H1 (cell line): Measurements from ENCODE around the gene URM1. TPM values are rescaled to one million over a fixed set of nuclear protein-coding genes. Genes with fewer than 3 reads are reported as not detected.

Experiments used
- CTCF ChIA-PET: fragments of 300-600 bp; sonication (Branson Sonifier 250); formaldehyde crosslinking; loops from one replicate; lab custom pipeline; 2021; ENCODE audit not compliant: partially characterized antibody; lab: Charles Lee
- POLR2A ChIA-PET: fragments of 300-600 bp; sonication (Branson Sonifier 250); formaldehyde crosslinking; loops from one replicate; lab custom pipeline; 2021; ENCODE audit warnings: inconsistent platforms; ENCODE audit not compliant: partially characterized antibody; lab: Charles Lee
- DNase-seq, 2 experiments: peaks; one replicate each; pipeline versions ENCODE4 v3.0.0 to v3.0.0-alpha.2; 2010 to 2022; ENCODE audit warnings: low spot score in 2 of 2, low read depth in 1 of 2, mixed read lengths in 1 of 2
- FAIRE-seq: peaks from 2 replicates; lab custom pipeline; 2011; peaks lifted over from hg19 to GRCh38; lab: Jason Lieb, UNC
- H2AFZ ChIP-seq: 2 replicates; pipeline ENCODE4 v1.8.1; 2012; ENCODE audit warnings: low read length, inconsistent platforms
- H2AK5ac ChIP-seq: 2 replicates; pipeline ENCODE4 v1.6.1; 2013; ENCODE audit warnings: low read depth, low read length
- H2BK120ac ChIP-seq: replicated peaks from 2 replicates; pipeline ENCODE3; 2013; ENCODE audit warnings: low read depth, low read length, inconsistent platforms
- H2BK12ac ChIP-seq: 2 replicates; pipeline ENCODE4 v1.6.1; 2013; ENCODE audit warnings: low read depth, low read length
- H2BK15ac ChIP-seq: 2 replicates; pipeline ENCODE4 v1.6.1; 2013; ENCODE audit warnings: low read length
- H2BK20ac ChIP-seq: 2 replicates; pipeline ENCODE4 v1.6.1; 2013; ENCODE audit warnings: low read length
- H2BK5ac ChIP-seq: 2 replicates; pipeline ENCODE4 v1.6.1; 2013; ENCODE audit warnings: low read depth, low read length
- H3K14ac ChIP-seq: 2 replicates; pipeline ENCODE4 v1.6.1; 2013; ENCODE audit warnings: inconsistent platforms; ENCODE audit not compliant: insufficient read length
- H3K18ac ChIP-seq: 2 replicates; pipeline ENCODE4 v1.6.1; 2013; ENCODE audit warnings: low read length; ENCODE audit errors: extremely low read depth
- H3K23ac ChIP-seq: 2 replicates; pipeline ENCODE4 v1.6.1; 2013; ENCODE audit warnings: inconsistent platforms; ENCODE audit not compliant: insufficient read length
- H3K23me2 ChIP-seq: 2 replicates; pipeline ENCODE4 v1.6.1; 2013; ENCODE audit warnings: low read depth, low read length
- H3K27ac ChIP-seq: 2 replicates; pipeline ENCODE4 v1.6.1; 2011; ENCODE audit warnings: low read depth, low read length, inconsistent platforms
- H3K27me3 ChIP-seq, 4 experiments: replicated peaks in 1 of 4; 1 replicate in 1 of 4; 2 replicates in 3 of 4; pipeline versions ENCODE4 v1.6.1 to v1.8.1; 2011 to 2013; ENCODE audit warnings: low read length in 3 of 4, mild to moderate bottlenecking in 3 of 4, inconsistent platforms in 2 of 4, mixed read lengths in 2 of 4, moderate library complexity in 1 of 4; ENCODE audit not compliant: control insufficient read depth in 3 of 4, insufficient read depth in 3 of 4; ENCODE audit errors: extremely low read depth in 1 of 4
- H3K36me3 ChIP-seq, 4 experiments: 2 replicates each; pipeline versions ENCODE4 v1.6.1 to v1.8.1; 2011 to 2013; ENCODE audit warnings: mild to moderate bottlenecking in 4 of 4, low read length in 3 of 4, moderate library complexity in 2 of 4, control low read depth in 1 of 4, inconsistent platforms in 1 of 4; ENCODE audit not compliant: insufficient read depth in 4 of 4, control insufficient read depth in 2 of 4
- H3K4ac ChIP-seq: replicated peaks from 2 replicates; pipeline ENCODE3; 2013; ENCODE audit warnings: low read length, low read depth, mixed read lengths, inconsistent platforms; ENCODE audit not compliant: insufficient read length
- H3K4me1 ChIP-seq, 4 experiments: replicated peaks in 1 of 4; 1 replicate in 1 of 4; 2 replicates in 3 of 4; pipeline versions ENCODE4 v1.6.1 to v1.8.1; 2011 to 2013; ENCODE audit warnings: low read length in 3 of 4, inconsistent platforms in 2 of 4, mixed read lengths in 1 of 4; ENCODE audit not compliant: insufficient read depth in 4 of 4, control insufficient read depth in 3 of 4
- H3K4me2 ChIP-seq, 2 experiments: 2 replicates each; pipeline versions ENCODE4 v1.6.1 to v1.8.1; 2011 to 2013; ENCODE audit warnings: low read depth in 2 of 2, low read length in 2 of 2, control low read depth in 1 of 2, inconsistent platforms in 1 of 2, mild to moderate bottlenecking in 1 of 2; ENCODE audit not compliant: insufficient read depth in 1 of 2
- H3K4me3 ChIP-seq, 4 experiments: fragments of 200-600, 300-600 bp in 1 of 4; sonication (generic), shearing (Covaris generic), sonication (Bioruptor Twin) in 1 of 4; 2 replicates each; pipeline versions ENCODE4 v1.5.1 to v1.8.1; 2011 to 2016; ENCODE audit warnings: low read length in 4 of 4, low read depth in 3 of 4, control low read depth in 2 of 4, inconsistent platforms in 2 of 4, mild to moderate bottlenecking in 2 of 4, mixed read lengths in 1 of 4, moderate library complexity in 1 of 4; ENCODE audit not compliant: insufficient read depth in 2 of 4; ENCODE audit errors: extremely low read depth in 1 of 4
- H3K56ac ChIP-seq: replicated peaks from 2 replicates; pipeline ENCODE3; 2013; ENCODE audit warnings: low read depth, mild to moderate bottlenecking, mixed read lengths, low read length, inconsistent platforms; ENCODE audit not compliant: insufficient read length
- H3K79me1 ChIP-seq: 2 replicates; pipeline ENCODE4 v1.6.1; 2013; ENCODE audit warnings: low read depth, low read length, control low read depth
- H3K79me2 ChIP-seq, 2 experiments: 2 replicates each; pipeline versions ENCODE4 v1.6.1 to v1.8.1; 2012 to 2013; ENCODE audit warnings: low read length in 2 of 2, mild to moderate bottlenecking in 2 of 2, inconsistent platforms in 1 of 2; ENCODE audit not compliant: insufficient read depth in 2 of 2, control insufficient read depth in 1 of 2
- H3K9ac ChIP-seq, 4 experiments: replicated peaks in 1 of 4; 1 replicate in 1 of 4; 2 replicates in 3 of 4; pipeline versions ENCODE4 v1.6.1 to v1.8.1; 2011 to 2013; ENCODE audit warnings: low read depth in 3 of 4, low read length in 3 of 4, control low read depth in 2 of 4, mild to moderate bottlenecking in 2 of 4, moderate library complexity in 2 of 4, inconsistent platforms in 1 of 4; ENCODE audit errors: extremely low read depth in 1 of 4
- H3K9me3 ChIP-seq, 2 experiments: 2 replicates each; pipeline versions ENCODE4 v1.6.1 to v1.8.1; 2012 to 2013; ENCODE audit warnings: mild to moderate bottlenecking in 2 of 2, moderate library complexity in 2 of 2, control low read depth in 1 of 2, inconsistent platforms in 1 of 2, low read depth in 1 of 2, low read length in 1 of 2, mixed read lengths in 1 of 2; ENCODE audit not compliant: insufficient read depth in 2 of 2
- H4K20me1 ChIP-seq, 2 experiments: replicated peaks in 1 of 2; 2 replicates each; pipeline versions ENCODE3 to v1.8.1; 2011 to 2013; ENCODE audit warnings: inconsistent platforms in 2 of 2, low read length in 2 of 2, mild to moderate bottlenecking in 1 of 2; ENCODE audit not compliant: insufficient read depth in 2 of 2, control insufficient read depth in 1 of 2
- H4K5ac ChIP-seq: 2 replicates; pipeline ENCODE4 v1.6.1; 2013; ENCODE audit warnings: low read length, low read depth, mixed read lengths, inconsistent platforms; ENCODE audit not compliant: insufficient read length
- H4K8ac ChIP-seq: 2 replicates; pipeline ENCODE4 v1.8.0; 2013; ENCODE audit warnings: mild to moderate bottlenecking, moderate library complexity, low read length, inconsistent platforms; ENCODE audit not compliant: insufficient read depth; ENCODE audit errors: extremely low read depth
- H4K91ac ChIP-seq: replicated peaks from 2 replicates; pipeline ENCODE3; 2013; ENCODE audit warnings: low read length, mixed read lengths, inconsistent platforms; ENCODE audit not compliant: insufficient read length
- ATF2 ChIP-seq: IDR thresholded peaks from 2 replicates; pipeline ENCODE4 v1.6.1; 2012; ENCODE audit warnings: low read length, inconsistent platforms
- BRCA1 ChIP-seq: IDR thresholded peaks from 2 replicates; pipeline ENCODE4 v1.6.1; 2012; ENCODE audit warnings: low read depth, low read length, improper control_type of control experiment
- CBX5 ChIP-seq: fragments of 300-800, 300-1000 bp; sonication (generic); IDR thresholded peaks from 2 replicates; pipeline ENCODE4 v1.7.1; 2016; ENCODE audit warnings: antibody characterized with exemption, low read length, low read depth
- CBX8 ChIP-seq: fragments of 300-800, 300-1000 bp; sonication (generic); IDR thresholded peaks from 2 replicates; pipeline ENCODE4 v1.7.1; 2016; ENCODE audit warnings: low read depth, low read length, borderline replicate concordance
- EGR1 ChIP-seq: IDR thresholded peaks from 2 replicates; pipeline ENCODE4 v1.6.1; 2011; ENCODE audit warnings: low read depth, low read length, borderline replicate concordance
- KDM4A ChIP-seq: IDR thresholded peaks from one replicate; pipeline ENCODE4 v1.7.1; 2012; ENCODE audit warnings: low read depth, mild to moderate bottlenecking, moderate library complexity, low read length, inconsistent platforms; ENCODE audit not compliant: severe bottlenecking
- NRF1 ChIP-seq: IDR thresholded peaks from 2 replicates; pipeline ENCODE4 v1.6.1; 2011; ENCODE audit warnings: mild to moderate bottlenecking, low read depth, low read length, improper control_type of control experiment
- TAF1 ChIP-seq: IDR thresholded peaks from 2 replicates; pipeline ENCODE4 v1.6.1; 2011; ENCODE audit warnings: mild to moderate bottlenecking, low read depth, low read length
- TBP ChIP-seq: IDR thresholded peaks from 2 replicates; pipeline ENCODE4 v1.6.1; 2011; ENCODE audit warnings: low read depth, low read length, improper control_type of control experiment
- WGBS, 2 experiments: shearing (Covaris generic) in 1 of 2; methylation state at CpG; one replicate each; pipeline versions ENCODE4 v1.1.6 to v1.1.7; 2013 to 2015; ENCODE audit warnings: low lambda C conversion rate in 2 of 2, mixed read lengths in 2 of 2, inconsistent platforms in 1 of 2, low coverage in 1 of 2, missing lambda C conversion rate in 1 of 2; ENCODE audit not compliant: insufficient replicate concordance in 2 of 2, insufficient coverage in 1 of 2, insufficient read length in 1 of 2; ENCODE audit errors: extremely low coverage in 1 of 2, missing lambda C conversion rate in 1 of 2; 5-methylcytosine and 5-hydroxymethylcytosine counted together
- polyA plus RNA-seq, 7 experiments: library from polyadenylated mRNA; depleted of rRNA in 3 of 7; stranded (reverse) in 5 of 7; unstranded in 2 of 7; fragments of >200 nt in 5 of 7; fragments of 200-250 nt in 2 of 7; gene quantifications; 1 replicate in 5 of 7; 2 replicates in 1 of 7; 4 replicates in 1 of 7; pipeline versions ENCODE4 v1.2.1 to v1.2.3, GENCODE V29; 2011 to 2013; ENCODE audit warnings: missing spikeins in 2 of 7, mixed read lengths in 2 of 7
- total RNA-seq: library from RNA; stranded (reverse); fragmentation: NEBNext Ultra II Directional; extraction: Animal tissue kit (Norgen Biotek cat#: 25700); gene quantifications from 2 replicates; pipeline ENCODE4 v1.2.1, GENCODE V29; 2021

URM1 gene
- total and polyA plus RNA-seq, 2 of the 8 experiments (the other 6 are each of a cell fraction or from before 2014, with no cell fraction given), result 58.3 to 62.3 TPM

GRCh38 chr9:128390813-128391711 lies 19.9 kb downstream of the URM1 start:
- Histone ChIP-seq H3K4ac (no peak overlapping the region), H3K4me2 (peak overlapping the region in 1 of 2 experiments; percentile 76; a peak in 1 of 4 replicates), H2BK12ac (peak overlapping the region; percentile 14; the same call in 1 of the 2 replicates), H3K27me3 (peaks cover 71 to 100% (median 96%) of the 10 kb centered on the region in 4 experiments), H2BK20ac (no peak overlapping the region), H3K9me3 (no peaks in the 10 kb centered on the region), H3K23ac (no peak overlapping the region), H3K79me2 (no peaks in the 10 kb centered on the region), H2BK120ac (no peak overlapping the region), H3K14ac (no peak overlapping the region), H4K5ac (no peak overlapping the region), H2BK5ac (no peak overlapping the region), H3K9ac (no peak overlapping the region), H2AFZ (no peak overlapping the region), H3K27ac (no peak overlapping the region), H4K20me1 (peaks cover 29 to 49% of the 10 kb centered on the region in 2 experiments), H3K56ac (no peak overlapping the region), H2AK5ac (no peak overlapping the region), H3K4me3 (no peak overlapping the region; a peak in 1 of 8 replicates), H3K23me2 (peaks cover 4% of the 10 kb centered on the region; the same call in 1 of the 2 replicates), H4K91ac (no peak overlapping the region), H4K8ac (no peak overlapping the region), H3K36me3 (peaks cover 0 to 21% (median 9%) of the 10 kb centered on the region in 4 experiments; a peak in 6 of 8 replicates), H3K18ac (no peak overlapping the region), H3K4me1 (peaks cover 9 to 46% (median 40%) of the 10 kb centered on the region in 4 experiments), H3K79me1 (no peaks in the 10 kb centered on the region), H2BK15ac (no peak overlapping the region)
- WGBS, 2 experiments, result 69% methylated on average over 8 of the region's 8 CpGs; no CpG with 5 or more reads in 1 of the 2 experiments
- no peak for DNase-seq
- CTCF ChIA-PET, result interaction anchor here (0.7 to 21.9 kb wide), 9 partner anchors 9 to 55 kb away, joined by 3 to 323 read pairs (median 3); partner anchors contain the start of gene URM1
- POLR2A ChIA-PET, result interaction anchor here (0.6 to 13.1 kb wide), 9 partner anchors 10 to 129 kb away, joined by 3 to 92 read pairs (median 5); partner anchors contain the start of genes SLC27A4 and URM1
- no peak for FAIRE-seq
- TF ChIP-seq KDM4A (no peak), NRF1 (no peak), EGR1 (no peak), TBP (no peak), CBX8 (no peak), ATF2 (no peak), TAF1 (no peak), CBX5 (no peak), BRCA1 (no peak)
